ENCODE data around the gene FADS6.
"Not testable (repeated sequence)": the region's sequence is repeated elsewhere in the genome, so short reads cannot be mapped to it uniquely, and the experiment has no call there.

Gene FADS6

GRCh38 chr17:74873037-74873873, 20.2 kb downstream of the FADS6 start:
- TF ChIP-seq, protein P1, sequence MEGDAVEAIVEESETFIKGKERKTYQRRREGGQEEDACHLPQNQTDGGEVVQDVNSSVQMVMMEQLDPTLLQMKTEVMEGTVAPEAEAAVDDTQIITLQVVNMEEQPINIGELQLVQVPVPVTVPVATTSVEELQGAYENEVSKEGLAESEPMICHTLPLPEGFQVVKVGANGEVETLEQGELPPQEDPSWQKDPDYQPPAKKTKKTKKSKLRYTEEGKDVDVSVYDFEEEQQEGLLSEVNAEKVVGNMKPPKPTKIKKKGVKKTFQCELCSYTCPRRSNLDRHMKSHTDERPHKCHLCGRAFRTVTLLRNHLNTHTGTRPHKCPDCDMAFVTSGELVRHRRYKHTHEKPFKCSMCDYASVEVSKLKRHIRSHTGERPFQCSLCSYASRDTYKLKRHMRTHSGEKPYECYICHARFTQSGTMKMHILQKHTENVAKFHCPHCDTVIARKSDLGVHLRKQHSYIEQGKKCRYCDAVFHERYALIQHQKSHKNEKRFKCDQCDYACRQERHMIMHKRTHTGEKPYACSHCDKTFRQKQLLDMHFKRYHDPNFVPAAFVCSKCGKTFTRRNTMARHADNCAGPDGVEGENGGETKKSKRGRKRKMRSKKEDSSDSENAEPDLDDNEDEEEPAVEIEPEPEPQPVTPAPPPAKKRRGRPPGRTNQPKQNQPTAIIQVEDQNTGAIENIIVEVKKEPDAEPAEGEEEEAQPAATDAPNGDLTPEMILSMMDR (IDR thresholded peaks at IDR 0.05; ENCODE audit: low read length, missing control alignments), result no peak
- DNase-seq (ENCODE audit: low read depth), result peak; percentile 100
- peak overlapping the region; percentile 82 for H3K4me3 ChIP-seq (replicated peaks; ENCODE audit: low read depth, low read length)

DNA sequence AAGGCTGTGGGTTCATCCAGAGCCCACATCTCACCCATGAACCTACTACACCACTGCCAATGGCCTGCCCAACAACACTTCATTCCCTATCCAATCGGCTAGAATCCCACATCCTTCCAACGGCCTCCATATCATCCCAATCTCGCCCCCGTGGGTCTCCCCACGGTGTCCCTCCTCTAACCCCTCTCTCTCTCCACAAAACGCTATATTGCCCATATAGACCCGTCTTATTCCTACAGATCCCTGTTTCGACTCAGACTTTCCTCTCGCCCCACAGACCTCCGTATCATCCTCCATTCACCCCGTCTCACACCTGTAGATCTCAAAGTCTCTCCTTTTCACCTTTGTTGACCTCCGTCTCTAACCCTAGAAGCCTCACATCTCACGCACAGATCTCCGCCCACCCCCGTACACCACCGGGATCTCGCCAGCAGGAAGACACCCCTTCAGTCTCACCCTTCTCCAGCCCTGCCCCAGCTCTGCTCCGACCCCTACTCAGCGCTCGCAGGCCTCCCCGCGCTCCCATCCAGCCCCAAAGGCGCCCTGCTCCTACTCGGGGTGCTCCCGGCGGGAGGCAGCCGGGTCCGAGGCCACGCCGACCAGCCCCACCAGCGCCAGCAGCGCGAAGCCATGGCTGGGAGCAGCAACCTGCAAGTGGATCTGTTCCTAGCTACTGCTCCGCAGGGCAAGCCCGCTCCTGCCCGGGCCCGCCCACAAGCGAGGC, 21.0 kb downstream of the FADS6 start, which contains the start of gene FDXR:
FDXR (minus strand) TSS at position 682 of the 724 bp plus-strand sequence; CDS start at position 632, 50 bp downstream.
- TF ChIP-seq, protein P1 (IDR thresholded peaks at IDR 0.05; ENCODE audit: low read length, missing control alignments), result no peak
- H3K4me3 ChIP-seq (replicated peaks; ENCODE audit: low read depth, low read length), result peak within 1 kb of the TSS; percentile 82
- DNase-seq (ENCODE audit: low read depth), result no peak

GRCh38 chr17:74871356-74872076, 21.9 kb downstream of the FADS6 start:
- DNase-seq (ENCODE audit: low read depth), result no peak
- H3K4me3 ChIP-seq (replicated peaks; ENCODE audit: low read depth, low read length), result peak overlapping the region; percentile 79
- TF ChIP-seq, protein P1 (IDR thresholded peaks at IDR 0.05; ENCODE audit: low read length, missing control alignments), result no peak

DNA sequence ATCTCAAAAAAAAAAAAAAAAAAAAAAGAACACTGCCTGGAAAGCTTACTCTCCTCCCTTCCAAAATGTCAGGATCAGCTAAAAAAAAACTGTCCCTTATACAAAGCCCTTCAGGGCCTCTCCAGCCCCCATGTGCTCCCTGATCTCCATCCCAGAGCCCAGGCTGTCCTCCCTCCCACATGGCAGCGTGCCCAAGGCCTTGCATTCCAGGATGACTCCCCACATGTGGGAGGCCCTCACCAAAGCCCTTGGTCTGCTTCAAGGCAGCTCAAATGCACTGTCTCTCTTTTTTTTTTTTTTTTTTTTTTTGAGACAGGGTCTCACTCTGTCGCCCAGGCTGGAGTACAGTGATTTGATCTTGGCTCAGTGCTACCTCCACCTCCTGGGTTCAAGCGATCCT, 22.9 kb downstream of the FADS6 start:
- peak; percentile 83 for DNase-seq (ENCODE audit: low read depth)
- TF ChIP-seq, protein P1 (IDR thresholded peaks at IDR 0.05; ENCODE audit: low read length, missing control alignments), result no peak
- H3K4me3 ChIP-seq (replicated peaks; ENCODE audit: low read depth, low read length), result no peak overlapping the region

DNA sequence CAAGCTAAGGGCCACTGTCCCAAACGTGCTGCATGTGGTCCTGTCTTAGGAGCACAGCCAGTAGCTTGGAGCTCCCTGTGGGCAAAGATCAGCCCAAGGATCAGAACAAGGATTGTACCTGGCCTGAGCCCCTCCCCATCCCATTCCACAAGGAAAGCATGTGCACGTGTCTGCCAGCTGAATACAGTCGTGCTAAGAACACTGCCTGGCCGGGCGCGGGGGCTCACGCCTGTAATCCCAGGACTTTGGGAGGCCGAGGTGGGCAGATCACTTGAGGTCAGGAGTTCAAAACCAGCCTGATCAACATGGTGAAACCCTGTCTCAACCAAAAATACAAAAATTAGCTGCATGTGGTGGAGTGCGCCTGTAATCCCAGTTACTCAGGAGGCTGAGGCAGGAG, 23.4 kb downstream of the FADS6 start:
- not testable (repeated sequence) for H3K4me3 ChIP-seq (replicated peaks; ENCODE audit: low read depth, low read length); DNase-seq (ENCODE audit: low read depth)

DNA sequence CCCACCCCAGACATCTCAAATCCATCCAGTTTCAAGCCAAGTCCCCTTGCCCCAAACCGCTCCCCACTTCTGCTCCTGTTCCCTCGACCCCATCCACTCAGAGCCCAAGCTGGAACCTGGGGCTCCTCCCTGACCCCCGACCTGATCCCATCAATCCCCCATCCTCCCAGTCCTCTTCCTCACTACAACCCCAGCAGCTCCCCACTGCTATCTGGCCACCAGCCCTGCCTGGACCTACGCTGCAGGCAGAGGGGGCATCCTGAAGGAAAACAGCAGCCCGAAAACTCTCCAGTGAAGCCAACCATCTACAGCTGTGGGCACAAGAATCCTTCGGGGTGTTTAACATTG, 24.6 kb downstream of the FADS6 start:
- TF ChIP-seq, protein P1 (IDR thresholded peaks at IDR 0.05; ENCODE audit: low read length, missing control alignments), result no peak
- no peak overlapping the region for H3K4me3 ChIP-seq (replicated peaks; ENCODE audit: low read depth, low read length)
- DNase-seq (ENCODE audit: low read depth), result no peak

Data from fibroblast of pulmonary artery (primary cell).